GM19193 (cell line): ENCODE results near the gene FANCC.

Experiments used
- POLR2A ChIP-seq: IDR thresholded peaks from 4 replicates; pipeline ENCODE4 v1.6.1; 2011; ENCODE audit not compliant: insufficient read depth, insufficient read length; ENCODE audit errors: extremely low read depth

Gene FANCC

GRCh38 chr9:95102001-95102433 lies 215.5 kb downstream of the FANCC start:
- no peak for TF ChIP-seq POLR2A

GRCh38 chr9:95101326-95101725 lies 216.2 kb downstream of the FANCC start:
- no peak for TF ChIP-seq POLR2A

GRCh38 chr9:95100071-95100627 lies 217.4 kb downstream of the FANCC start:
- TF ChIP-seq POLR2A, result no peak

GRCh38 chr9:95099321-95100070 lies 218.0 kb downstream of the FANCC start:
- no peak for TF ChIP-seq POLR2A

- TF ChIP-seq POLR2A, result no peak
These were observed 219.1 kb downstream of the FANCC start for GRCh38 chr9:95098391-95098921.

- no peak for TF ChIP-seq POLR2A
These were observed 220.2 kb downstream of the FANCC start for GRCh38 chr9:95097279-95097678.

GRCh38 chr9:95096807-95097206 lies 220.7 kb downstream of the FANCC start:
- no peak for TF ChIP-seq POLR2A

GRCh38 chr9:95096381-95096780 lies 221.1 kb downstream of the FANCC start:
- TF ChIP-seq POLR2A, result no peak

- TF ChIP-seq POLR2A, result no peak
These were observed 221.7 kb downstream of the FANCC start for GRCh38 chr9:95095641-95096355.

- TF ChIP-seq POLR2A, result no peak
These were observed 223.5 kb downstream of the FANCC start for GRCh38 chr9:95094002-95094401.

GRCh38 chr9:95093586-95093985 lies 223.9 kb downstream of the FANCC start:
- TF ChIP-seq POLR2A, result no peak

- no peak for TF ChIP-seq POLR2A
These were observed 225.0 kb downstream of the FANCC start for GRCh38 chr9:95092262-95093072.

- no peak for TF ChIP-seq POLR2A
These were observed 225.8 kb downstream of the FANCC start for GRCh38 chr9:95091601-95092261.

- no peak for TF ChIP-seq POLR2A
These were observed 226.5 kb downstream of the FANCC start for GRCh38 chr9:95090871-95091577.
